Trophoblast cell (in vitro differentiated cells and primary cell): ENCODE data around the gene ATF7IP.

Source experiments
- DNase-seq, 2 donors: peaks; one replicate each; pipeline ENCODE4 v3.0.0-alpha.2; 2016
- H2AFZ ChIP-seq: 2 replicates; pipeline ENCODE4 v1.6.1; 2013; ENCODE audit warnings: low read length, moderate library complexity, mild to moderate bottlenecking; ENCODE audit not compliant: insufficient read depth, poor library complexity
- H2AK5ac ChIP-seq: 2 replicates; pipeline ENCODE4 v1.6.1; 2013; ENCODE audit warnings: mild to moderate bottlenecking, low read length
- H2BK120ac ChIP-seq: 2 replicates; pipeline ENCODE4 v1.6.1; 2013; ENCODE audit warnings: low read length, mild to moderate bottlenecking, moderate library complexity; ENCODE audit not compliant: insufficient read depth, poor library complexity
- H2BK12ac ChIP-seq: 2 replicates; pipeline ENCODE4 v1.6.1; 2013; ENCODE audit warnings: mild to moderate bottlenecking, low read length, moderate library complexity
- H2BK5ac ChIP-seq: 2 replicates; pipeline ENCODE4 v1.6.1; 2013; ENCODE audit warnings: low read length, low read depth, moderate library complexity, mild to moderate bottlenecking; ENCODE audit not compliant: poor library complexity
- H3K14ac ChIP-seq: 2 replicates; pipeline ENCODE4 v1.6.1; 2013; ENCODE audit warnings: mild to moderate bottlenecking, low read length
- H3K18ac ChIP-seq: 2 replicates; pipeline ENCODE4 v1.6.1; 2013; ENCODE audit warnings: mild to moderate bottlenecking, low read length
- H3K23ac ChIP-seq: 2 replicates; pipeline ENCODE4 v1.6.1; 2013; ENCODE audit warnings: low read length
- H3K27ac ChIP-seq: 2 replicates; pipeline ENCODE4 v1.5.1; 2013; ENCODE audit warnings: low read depth, mild to moderate bottlenecking, inconsistent platforms, low read length, moderate library complexity
- H3K27me3 ChIP-seq: 2 replicates; pipeline ENCODE4 v1.6.1; 2013; ENCODE audit warnings: inconsistent platforms, mild to moderate bottlenecking, low read length, moderate library complexity; ENCODE audit not compliant: insufficient read depth
- H3K36me3 ChIP-seq, 2 experiments: 1 replicate in 1 of 2; 2 replicates in 1 of 2; pipeline ENCODE4 v1.6.1; 2013; ENCODE audit warnings: low read length in 2 of 2, mild to moderate bottlenecking in 2 of 2, moderate library complexity in 1 of 2; ENCODE audit not compliant: insufficient read depth in 2 of 2, control insufficient read depth in 1 of 2
- H3K4ac ChIP-seq: 2 replicates; pipeline ENCODE4 v1.6.1; 2013; ENCODE audit warnings: low read depth, mild to moderate bottlenecking, low read length, moderate library complexity
- H3K4me1 ChIP-seq, 2 experiments: 1 replicate in 1 of 2; 2 replicates in 1 of 2; pipeline ENCODE4 v1.6.1; 2013; ENCODE audit warnings: low read length in 2 of 2, mild to moderate bottlenecking in 2 of 2, moderate library complexity in 1 of 2; ENCODE audit not compliant: insufficient read depth in 2 of 2, control insufficient read depth in 1 of 2
- H3K4me2 ChIP-seq: 2 replicates; pipeline ENCODE4 v1.6.1; 2013; ENCODE audit warnings: inconsistent platforms, mild to moderate bottlenecking, low read length, moderate library complexity
- H3K4me3 ChIP-seq: 2 replicates; pipeline ENCODE4 v1.5.1; 2013; ENCODE audit warnings: mild to moderate bottlenecking, low read depth, low read length, inconsistent platforms
- H3K79me1 ChIP-seq: one replicate; pipeline ENCODE4 v1.6.1; 2013; ENCODE audit warnings: low read length
- H3K79me2 ChIP-seq: 2 replicates; pipeline ENCODE4 v1.6.1; 2013; ENCODE audit warnings: low read length, mild to moderate bottlenecking; ENCODE audit not compliant: control insufficient read depth, insufficient read depth, poor library complexity
- H3K9ac ChIP-seq: 2 replicates; pipeline ENCODE4 v1.6.1; 2013; ENCODE audit warnings: mild to moderate bottlenecking, low read length
- H3K9me3 ChIP-seq: 2 replicates; pipeline ENCODE4 v1.6.1; 2013; ENCODE audit warnings: low read depth, mild to moderate bottlenecking, control low read depth, inconsistent platforms, low read length; ENCODE audit not compliant: insufficient read depth
- H4K12ac ChIP-seq: 2 replicates; pipeline ENCODE4 v1.6.1; 2013; ENCODE audit warnings: low read depth, mild to moderate bottlenecking, low read length, moderate library complexity
- H4K8ac ChIP-seq: 2 replicates; pipeline ENCODE4 v1.6.1; 2013; ENCODE audit warnings: low read depth, mild to moderate bottlenecking, low read length, moderate library complexity
- H4K91ac ChIP-seq: one replicate; pipeline ENCODE4 v1.6.1; 2013; ENCODE audit warnings: low read depth, mild to moderate bottlenecking, low read length, moderate library complexity
- WGBS: extraction: QIAGEN DNeasy Blood & Tissue Kit; methylation state at CpG from one replicate; pipeline ENCODE4 v1.1.7; 2013; ENCODE audit warnings: missing lambda C conversion rate; ENCODE audit not compliant: insufficient read length, insufficient coverage; ENCODE audit errors: extremely low coverage; 5-methylcytosine and 5-hydroxymethylcytosine counted together

The ATF7IP gene

DNA sequence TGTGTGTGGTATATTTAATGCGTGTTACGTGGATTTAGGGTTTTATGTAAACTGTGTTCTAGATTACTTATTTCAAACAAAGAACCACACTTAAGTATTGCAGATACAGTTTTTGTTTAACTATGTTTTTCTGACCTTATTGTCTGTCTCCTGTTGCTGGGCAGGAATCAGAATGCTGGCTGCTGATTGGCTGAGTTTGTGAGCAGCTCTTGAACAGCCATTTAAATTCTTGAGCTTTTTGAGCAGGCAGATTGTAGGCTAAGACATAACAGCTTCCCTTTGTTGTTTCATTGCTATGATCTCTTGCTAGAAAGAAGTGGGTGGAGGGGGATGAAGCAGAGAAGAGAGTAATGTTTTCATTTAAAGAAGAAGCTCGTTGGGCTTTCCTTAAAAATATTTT, 52.2 kb downstream of the ATF7IP start:
- Histone ChIP-seq H3K18ac (no peak overlapping the region), H3K79me1 (no peaks in the 10 kb centered on the region), H2AFZ (no peak overlapping the region), H3K27me3 (no peaks in the 10 kb centered on the region), H3K27ac (no peak overlapping the region), H3K36me3 (peaks cover 0 to 4% of the 10 kb centered on the region in 2 experiments), H3K4me2 (no peak overlapping the region), H2AK5ac (no peak overlapping the region), H3K14ac (no peak overlapping the region), H3K9ac (no peak overlapping the region), H2BK5ac (no peak overlapping the region), H3K79me2 (peaks cover 3% of the 10 kb centered on the region), H4K12ac (no peak overlapping the region), H2BK12ac (no peak overlapping the region), H3K4ac (no peak overlapping the region), H2BK120ac (no peak overlapping the region), H3K9me3 (no peaks in the 10 kb centered on the region), H4K8ac (no peak overlapping the region), H3K4me3 (no peak overlapping the region), H4K91ac (no peak overlapping the region), H3K23ac (no peak overlapping the region), H3K4me1 (peaks cover 2% of the 10 kb centered on the region in 2 experiments)
- no CpG with 5 or more reads among the region's 3 CpGs for WGBS
- DNase-seq, result peak; percentile 65 to 80

DNA sequence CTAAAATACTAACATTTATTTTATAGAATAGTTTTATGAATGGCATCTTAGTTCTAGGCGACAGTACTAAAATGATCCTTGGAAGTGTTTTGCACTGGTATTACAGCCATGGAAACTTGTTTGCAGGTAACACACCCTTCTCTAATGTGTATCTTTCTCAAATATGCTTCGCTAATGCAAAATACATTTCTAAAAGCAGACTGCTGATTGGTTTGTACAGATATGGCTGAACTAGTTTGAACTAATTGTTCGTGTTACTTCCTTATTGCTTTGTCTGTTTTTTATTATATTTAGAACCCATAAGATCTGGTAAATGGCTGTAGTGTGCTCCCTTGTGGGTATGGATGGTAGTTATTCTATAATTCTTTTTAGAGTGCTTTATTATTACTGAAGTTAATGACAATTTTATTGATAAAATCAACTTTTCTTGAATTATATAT, 53.0 kb downstream of the ATF7IP start:
- no peak overlapping the region for H2BK120ac ChIP-seq
- H3K27ac ChIP-seq, result peak overlapping the region; percentile 11
- H3K9ac ChIP-seq, result no peak overlapping the region
- no peaks in the 10 kb centered on the region for H3K9me3 ChIP-seq
- no peak overlapping the region for H4K91ac ChIP-seq
- no peak overlapping the region for H2BK12ac ChIP-seq
- H3K4me3 ChIP-seq, result no peak overlapping the region
- no peaks in the 10 kb centered on the region for H3K27me3 ChIP-seq
- H3K4me1 ChIP-seq, result peaks cover 2% of the 10 kb centered on the region in 2 experiments
- H3K14ac ChIP-seq, result no peak overlapping the region
- no CpG with 5 or more reads among the region's 3 CpGs for WGBS
- H3K79me2 ChIP-seq, result peaks cover 2% of the 10 kb centered on the region
- H2AK5ac ChIP-seq, result no peak overlapping the region
- peaks cover 0 to 4% of the 10 kb centered on the region in 2 experiments for H3K36me3 ChIP-seq
- no peak overlapping the region for H3K18ac ChIP-seq
- no peak overlapping the region for H3K23ac ChIP-seq
- H3K4ac ChIP-seq, result no peak overlapping the region
- H3K4me2 ChIP-seq, result peak overlapping the region; percentile 44
- no peaks in the 10 kb centered on the region for H3K79me1 ChIP-seq
- no peak overlapping the region for H2BK5ac ChIP-seq
- H4K12ac ChIP-seq, result no peak overlapping the region
- no peak overlapping the region for H4K8ac ChIP-seq
- DNase-seq, result peak; percentile 1 to 32
- H2AFZ ChIP-seq, result no peak overlapping the region

DNA sequence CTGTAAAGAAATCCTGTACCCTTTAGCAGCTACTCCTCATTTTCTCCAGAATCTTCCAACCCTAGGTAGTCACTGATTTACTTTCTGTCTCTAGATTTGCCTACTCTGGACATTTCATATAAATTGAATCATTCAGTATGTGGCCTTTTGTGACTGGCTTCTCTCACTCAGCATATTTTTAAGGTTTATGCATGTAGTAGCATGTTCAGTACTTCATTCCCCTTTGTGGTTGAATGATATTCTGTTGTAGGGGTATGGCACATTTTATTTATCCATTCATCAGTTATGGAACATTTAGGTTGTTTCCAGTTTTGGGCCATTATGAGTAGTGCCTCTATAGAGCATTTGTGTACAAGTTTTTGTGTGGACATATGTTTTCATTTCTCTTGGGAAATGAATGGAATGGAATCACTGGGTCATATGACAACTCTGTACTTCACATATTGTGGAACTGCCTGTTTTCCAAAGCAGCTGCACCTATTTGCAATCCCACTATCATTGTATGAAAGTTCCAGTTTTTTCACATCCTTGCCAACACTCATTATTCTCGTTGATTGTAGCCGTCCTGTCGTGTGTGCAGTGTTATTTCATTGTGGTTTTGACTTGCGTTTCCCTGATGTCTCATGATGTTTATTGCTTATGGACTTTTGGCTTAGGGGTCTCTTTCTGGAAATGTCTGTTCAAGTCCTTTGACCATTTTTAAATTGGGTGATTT, 57.2 kb downstream of the ATF7IP start:
- Histone ChIP-seq H4K91ac (no peak overlapping the region), H4K12ac (no peak overlapping the region), H3K9ac (no peak overlapping the region), H2BK12ac (no peak overlapping the region), H3K36me3 (peaks cover 7 to 12% of the 10 kb centered on the region in 2 experiments), H3K14ac (no peak overlapping the region), H3K18ac (no peak overlapping the region), H3K4me1 (peaks cover 0 to 2% of the 10 kb centered on the region in 2 experiments), H4K8ac (no peak overlapping the region), H3K27ac (no peak overlapping the region), H3K79me1 (no peaks in the 10 kb centered on the region), H2BK120ac (no peak overlapping the region), H2AFZ (no peak overlapping the region), H3K79me2 (peaks cover 6% of the 10 kb centered on the region), H3K23ac (no peak overlapping the region), H3K9me3 (no peaks in the 10 kb centered on the region), H3K27me3 (no peaks in the 10 kb centered on the region), H3K4me3 (no peak overlapping the region), H2BK5ac (no peak overlapping the region), H2AK5ac (no peak overlapping the region), H3K4ac (peak overlapping the region; percentile 9), H3K4me2 (no peak overlapping the region)
- DNase-seq, result no peak
- WGBS, result no CpG with 5 or more reads among the region's 4 CpGs

DNA sequence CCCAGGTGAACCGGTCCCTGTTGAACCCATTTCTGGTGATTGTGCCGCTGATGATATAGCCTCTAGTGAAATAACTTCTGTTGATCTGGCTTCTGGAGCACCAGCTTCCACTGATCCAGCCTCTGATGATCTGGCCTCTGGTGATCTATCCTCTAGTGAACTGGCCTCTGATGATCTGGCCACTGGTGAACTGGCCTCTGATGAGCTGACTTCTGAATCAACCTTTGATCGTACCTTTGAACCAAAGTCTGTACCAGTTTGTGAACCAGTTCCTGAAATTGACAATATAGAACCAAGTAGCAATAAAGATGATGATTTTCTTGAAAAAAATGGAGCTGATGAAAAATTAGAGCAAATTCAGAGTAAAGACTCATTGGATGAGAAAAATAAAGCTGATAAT, 59.1 kb downstream of the ATF7IP start:
- Histone ChIP-seq H3K18ac (peak overlapping the region; percentile 73), H3K9ac (no peak overlapping the region)

More for the DNA sequence above, 59.1 kb downstream of the ATF7IP start:
- H2BK12ac ChIP-seq, result no peak overlapping the region
- DNase-seq, result no peak
- H3K79me2 ChIP-seq, result peaks cover 6% of the 10 kb centered on the region
- peak overlapping the region; percentile 70 for H3K4ac ChIP-seq
- peaks cover 0 to 2% of the 10 kb centered on the region in 2 experiments for H3K4me1 ChIP-seq
- H3K4me3 ChIP-seq, result no peak overlapping the region
- H3K9me3 ChIP-seq, result no peaks in the 10 kb centered on the region
- no peak overlapping the region for H3K14ac ChIP-seq
- H3K23ac ChIP-seq, result no peak overlapping the region
- no peak overlapping the region for H2BK5ac ChIP-seq
- no peaks in the 10 kb centered on the region for H3K79me1 ChIP-seq
- no peak overlapping the region for H2BK120ac ChIP-seq
- no peak overlapping the region for H4K91ac ChIP-seq
- no peak overlapping the region for H4K12ac ChIP-seq
- no peaks in the 10 kb centered on the region for H3K27me3 ChIP-seq
- H3K27ac ChIP-seq, result no peak overlapping the region
- no peak overlapping the region for H4K8ac ChIP-seq
- no CpG with 5 or more reads among the region's 3 CpGs for WGBS
- H3K4me2 ChIP-seq, result no peak overlapping the region
- H2AK5ac ChIP-seq, result no peak overlapping the region
- peaks cover 7 to 12% of the 10 kb centered on the region in 2 experiments for H3K36me3 ChIP-seq
- no peak overlapping the region for H2AFZ ChIP-seq
